Stimulated activated CD8-positive, alpha-beta memory T cell treated with anti-CD3 and anti-CD28 coated beads, Interleukin-12 subunit alpha, Interleukin-12 subunit beta, amount 100 ng/mL, for 24 hours (primary cell): ENCODE measurements around the gene PHC1.

ENCODE experiments used
- DNase-seq: peaks from one replicate; pipeline ENCODE4 v3.0.0-alpha.2; 2020; ENCODE audit errors: extremely low read depth

Gene PHC1

DNA sequence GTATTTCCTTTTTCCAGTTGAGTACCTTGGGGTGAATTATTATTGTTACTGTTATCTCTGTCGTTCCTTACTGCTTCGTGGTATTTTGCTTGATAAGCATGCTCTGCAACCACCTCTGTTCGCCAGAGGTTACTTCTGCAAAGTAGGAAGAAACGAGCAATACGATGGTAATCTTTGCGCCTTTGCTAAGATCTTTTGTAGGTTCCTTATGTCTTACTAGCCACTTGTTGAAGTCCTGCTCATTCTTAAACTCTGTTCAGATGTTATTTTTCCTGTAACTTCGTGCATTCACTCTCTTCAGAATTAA is 35.9 kb downstream of the PHC1 start:
- no peak for DNase-seq

DNA sequence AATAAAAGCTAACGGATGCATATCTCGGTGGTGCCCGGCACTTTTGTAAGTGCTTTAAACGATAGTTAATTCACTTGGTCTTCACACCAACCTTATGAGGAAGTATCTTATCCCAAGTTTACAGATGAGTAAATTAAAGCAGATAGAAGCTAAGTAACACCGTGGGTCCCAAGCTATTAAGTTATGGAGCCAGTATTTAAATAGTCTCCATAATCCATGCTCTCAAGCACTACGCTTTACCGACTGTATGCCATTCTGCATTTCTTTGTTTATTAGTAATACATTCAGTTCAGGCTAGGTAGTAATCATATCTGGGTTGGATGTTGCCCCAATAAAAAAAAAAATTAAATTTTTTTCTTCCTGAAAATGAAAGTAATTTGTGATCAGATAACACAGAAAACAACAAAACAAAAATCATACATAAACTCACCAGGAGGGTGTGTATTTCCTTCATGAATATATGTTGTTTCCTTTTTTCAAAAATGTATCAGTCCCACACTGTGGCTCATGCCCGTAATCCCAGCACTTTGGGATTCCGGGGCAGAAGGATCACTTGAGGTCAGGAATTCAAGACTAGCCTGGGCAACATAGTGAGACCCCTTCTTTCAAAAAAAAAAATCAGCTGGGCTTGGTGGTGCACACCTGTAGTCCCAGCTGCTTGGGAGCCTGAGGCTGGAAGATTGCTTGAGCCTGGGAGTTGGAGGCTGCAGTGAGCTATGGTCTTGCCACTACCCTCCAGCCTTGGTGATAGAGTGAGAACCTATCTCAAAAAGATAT is 36.6 kb downstream of the PHC1 start:
- DNase-seq, result no peak

- no peak for DNase-seq
Measured at GRCh38 chr12:8951744-8952143, 37.4 kb downstream of the PHC1 start.

DNA sequence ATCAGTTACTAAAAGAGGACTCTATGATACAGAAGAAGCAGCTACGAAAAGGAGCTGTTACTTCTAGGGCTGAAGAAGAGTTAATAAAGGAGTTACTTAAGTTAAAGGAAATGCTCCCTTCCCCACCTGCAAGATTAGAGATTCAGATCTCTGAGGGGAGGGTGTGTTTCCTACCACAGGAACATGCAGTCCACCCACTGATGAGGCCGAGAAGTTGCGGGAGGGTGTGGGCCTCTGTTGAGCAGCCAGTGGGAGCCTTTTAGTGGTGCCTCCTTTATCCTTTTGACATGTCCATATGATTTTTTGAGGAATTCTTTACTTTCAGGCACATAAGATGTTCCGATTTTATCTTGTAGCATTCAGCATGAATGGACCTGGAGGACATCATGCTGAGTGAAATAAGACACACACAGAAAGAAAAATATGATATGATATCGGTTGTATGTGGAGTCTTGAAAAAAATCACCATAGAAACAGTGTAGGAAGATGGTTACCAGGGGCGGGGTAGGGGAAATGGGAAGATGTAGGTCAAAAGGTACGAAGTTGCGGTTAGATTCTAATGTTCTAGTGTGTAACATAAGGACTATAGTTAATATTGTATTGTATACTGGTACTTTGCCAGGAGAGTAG is 39.6 kb downstream of the PHC1 start:
- no peak for DNase-seq

DNA sequence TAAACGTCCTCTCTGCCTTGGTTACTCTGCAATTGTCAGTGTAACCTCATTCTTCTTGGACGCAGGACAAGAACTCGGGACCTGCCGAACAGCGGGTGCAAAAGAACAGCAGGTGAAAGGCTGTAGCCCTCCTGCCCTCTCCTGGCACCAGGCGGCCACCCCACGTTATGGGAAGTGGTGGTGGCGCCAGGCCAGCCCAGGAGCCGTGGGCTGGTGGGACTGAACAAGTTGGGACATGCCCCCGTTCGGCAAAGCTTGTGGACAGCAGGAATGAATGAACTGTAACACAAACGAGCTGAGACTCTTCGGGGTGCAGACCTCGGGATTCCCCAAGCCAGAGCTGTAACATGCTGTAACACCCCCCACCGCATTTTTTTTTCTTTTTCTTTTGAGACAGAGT is 41.8 kb downstream of the PHC1 start:
- no peak for DNase-seq

DNA sequence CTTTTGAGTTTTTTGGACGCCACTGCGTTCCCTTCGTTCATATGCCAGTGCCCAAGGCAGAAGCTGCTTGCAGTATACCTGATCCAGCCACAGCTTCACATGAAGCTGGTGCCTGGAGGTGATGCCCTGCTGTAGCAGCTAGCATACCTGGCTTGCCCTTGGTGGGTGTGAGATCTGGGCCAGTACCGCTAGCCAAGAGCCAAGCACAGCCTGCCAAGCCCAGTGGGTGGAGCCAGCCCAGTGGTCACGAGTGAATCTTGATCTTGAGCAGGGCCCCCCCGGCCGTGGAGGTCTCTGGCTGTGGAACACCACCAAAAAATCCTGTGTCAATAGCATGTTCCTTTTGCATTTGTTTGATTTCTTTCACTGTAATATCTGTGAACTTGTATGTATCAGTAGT is 42.5 kb downstream of the PHC1 start:
- no peak for DNase-seq

DNA sequence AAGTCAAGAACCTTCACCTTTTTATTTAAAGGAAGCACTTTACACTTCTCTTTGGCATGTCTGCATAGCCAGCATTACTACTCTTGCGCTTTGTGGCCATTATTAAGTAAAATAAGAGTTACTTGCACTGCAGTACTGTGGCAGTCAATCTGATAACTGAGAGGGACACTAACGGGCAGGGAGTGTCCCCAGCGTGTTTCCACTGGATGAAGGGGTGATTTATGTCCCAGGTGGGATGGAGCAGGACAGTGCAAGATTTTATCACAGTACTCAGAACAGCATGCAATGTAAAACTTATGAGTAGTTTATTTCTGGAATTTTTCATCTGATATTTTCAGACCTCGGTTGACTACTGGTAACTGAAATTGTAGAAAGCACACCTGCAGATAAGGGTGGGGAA is 43.3 kb downstream of the PHC1 start:
- DNase-seq, result no peak

- no peak for DNase-seq
Measured at GRCh38 chr12:8958066-8958465, 43.8 kb downstream of the PHC1 start.

- no peak for DNase-seq
Measured at GRCh38 chr12:8960176-8960575, 45.9 kb downstream of the PHC1 start.

DNA sequence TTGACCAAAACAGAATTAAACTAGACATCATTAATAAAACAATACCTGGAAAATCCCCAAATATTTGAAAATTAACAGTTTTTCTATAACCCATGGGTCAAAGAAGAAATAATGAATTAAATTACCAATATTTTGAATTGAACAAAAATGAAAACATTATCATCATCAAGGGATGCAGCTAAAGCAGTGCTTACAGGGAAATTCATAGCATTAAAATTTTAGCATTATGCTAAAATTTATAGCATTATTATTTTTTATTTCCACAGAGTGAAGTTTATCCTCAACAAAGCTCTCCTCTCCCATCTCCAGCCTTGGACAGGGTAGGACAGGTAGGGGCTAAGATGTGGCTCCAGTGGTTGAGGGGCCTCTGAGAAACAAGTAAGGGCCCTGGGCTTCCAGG is 54.5 kb downstream of the PHC1 start:
- DNase-seq, result no peak

GRCh38 chr12:8969861-8970411 is 55.6 kb downstream of the PHC1 start:
- DNase-seq, result no peak

GRCh38 chr12:8970432-8970831 is 56.1 kb downstream of the PHC1 start:
- DNase-seq, result no peak

- no peak for DNase-seq
Measured at GRCh38 chr12:8980137-8980536, 65.8 kb downstream of the PHC1 start.

DNA sequence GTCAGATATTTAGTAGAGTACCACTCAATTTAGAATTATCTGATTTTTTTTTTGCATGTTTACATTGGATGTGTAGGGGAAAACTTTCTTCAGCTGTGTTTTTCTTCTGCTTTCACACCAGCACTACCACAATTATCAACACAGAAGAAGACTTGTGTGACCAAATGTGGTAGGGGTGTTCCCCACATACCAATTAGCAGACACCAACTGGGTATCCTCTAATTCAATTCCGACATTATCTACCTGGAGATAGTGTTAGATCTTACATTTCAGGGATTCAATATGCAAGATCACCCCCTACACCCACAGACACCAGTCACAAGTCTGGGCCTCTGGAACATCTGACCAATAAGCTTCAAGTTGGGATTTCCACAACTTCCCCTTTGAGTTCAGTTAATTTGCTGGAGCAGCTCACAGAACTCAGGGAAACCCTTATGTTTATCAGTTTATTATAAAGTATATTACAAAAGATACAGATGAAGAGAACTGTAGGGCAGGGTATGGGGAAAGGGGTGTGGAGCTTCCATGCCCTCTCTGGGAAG is 71.0 kb downstream of the PHC1 start:
- no peak for DNase-seq

DNA sequence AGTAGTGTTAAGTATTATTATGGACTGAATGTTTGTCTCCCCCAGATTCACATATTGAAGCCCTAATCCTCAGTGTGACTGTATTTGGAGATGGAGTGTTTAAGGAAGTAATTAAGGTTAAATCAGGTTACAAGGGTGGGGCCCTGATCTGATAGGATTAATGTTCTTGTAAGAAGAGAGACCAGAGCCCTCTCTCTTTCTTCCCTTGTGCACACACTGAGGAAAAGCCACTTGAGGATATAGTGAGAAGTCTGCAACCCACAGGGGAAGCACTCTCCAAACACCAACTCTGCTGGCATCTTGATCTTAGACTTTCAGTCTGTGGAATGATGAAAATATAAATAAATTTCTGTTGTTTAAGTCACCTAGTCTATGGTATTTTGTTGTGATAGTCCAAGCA is 72.9 kb downstream of the PHC1 start:
- DNase-seq, result no peak

DNA sequence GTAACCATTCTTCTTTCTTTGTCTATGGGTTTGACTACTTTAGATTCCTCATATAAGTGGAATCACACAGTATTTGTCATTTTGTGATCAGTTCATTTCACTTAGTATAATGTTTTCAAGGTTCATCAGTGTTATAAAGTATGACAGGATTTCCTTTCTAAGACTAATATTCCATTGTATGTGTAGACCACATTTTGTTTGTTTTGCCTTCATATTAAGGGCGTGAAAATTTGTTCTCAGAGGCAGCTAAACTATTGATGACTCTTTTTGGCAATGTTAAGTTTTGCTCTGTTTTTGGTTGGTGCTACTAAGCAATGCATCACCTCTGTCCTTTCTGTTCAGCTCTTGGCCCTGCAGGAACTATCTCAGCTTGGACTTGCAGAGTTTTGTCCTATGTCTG is 73.4 kb downstream of the PHC1 start:
- DNase-seq, result no peak

DNA sequence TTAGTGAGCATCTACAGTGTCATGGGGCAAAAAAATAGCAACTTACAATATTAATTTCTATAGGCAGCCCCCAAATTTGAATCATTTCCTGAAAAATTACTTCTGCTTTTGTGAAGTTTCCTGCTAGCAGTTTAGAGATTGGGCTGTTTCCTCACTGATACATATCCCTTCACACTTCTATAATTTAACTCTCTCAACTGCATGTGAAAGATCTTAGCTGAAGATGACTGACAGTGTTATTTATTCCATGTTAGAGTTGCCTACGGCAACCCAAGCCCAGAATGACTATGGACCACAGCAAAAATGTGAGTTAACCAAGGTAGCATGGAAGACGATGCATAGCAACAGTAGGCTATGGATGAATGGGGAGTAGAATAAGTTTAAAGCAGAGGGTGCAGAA is 75.1 kb downstream of the PHC1 start, which contains the start of gene KLRG1:
Gene KLRG1 (plus strand): TSS at position 134 of the 400 bp plus-strand sequence. CDS start 90 bp downstream, at position 224.
- DNase-seq, result no peak
